Neural progenitor cell (in vitro differentiated cells): ENCODE results near the gene ITPR2. TPM values are rescaled to one million over a fixed set of nuclear protein-coding genes. Genes with fewer than 3 reads are reported as not detected.
"Not testable (repeated sequence)": the region's sequence is repeated elsewhere in the genome, so short reads cannot be mapped to it uniquely, and the experiment has no call there.

ENCODE experiments used
- DNase-seq: peaks from one replicate; pipeline ENCODE4 v3.0.0-alpha.2; 2016; ENCODE audit warnings: low spot score
- H2AFZ ChIP-seq: fragments of 200-600 bp; sonication (generic); replicated peaks from 2 replicates; pipeline ENCODE4 v1.6.1; 2016; ENCODE audit warnings: antibody characterized with exemption
- H3F3A ChIP-seq: fragments of 200-600 bp; sonication (generic); 2 replicates; pipeline ENCODE4 v1.6.1; 2016; ENCODE audit warnings: antibody characterized with exemption, low read depth
- H3K27ac ChIP-seq: fragments of 200-600 bp; sonication (generic); 2 replicates; pipeline ENCODE4 v1.5.1; 2016; ENCODE audit warnings: mild to moderate bottlenecking
- H3K27me3 ChIP-seq: fragments of 200-600 bp; sonication (generic); 2 replicates; pipeline ENCODE4 v1.6.1; 2016; ENCODE audit warnings: mild to moderate bottlenecking, moderate library complexity
- H3K36me3 ChIP-seq: fragments of 200-600 bp; sonication (generic); 2 replicates; pipeline ENCODE4 v1.5.1; 2016
- H3K4me1 ChIP-seq: fragments of 200-600 bp; sonication (generic); 2 replicates; pipeline ENCODE4 v1.6.1; 2016; ENCODE audit warnings: mixed run types
- H3K4me2 ChIP-seq: fragments of 200-600 bp; sonication (generic); 2 replicates; pipeline ENCODE4 v1.6.1; 2016
- H3K4me3 ChIP-seq: fragments of 200-600 bp; sonication (generic); 2 replicates; pipeline ENCODE4 v1.5.1; 2016
- H3K79me2 ChIP-seq: fragments of 200-600 bp; sonication (generic); 2 replicates; pipeline ENCODE4 v1.6.1; 2016; ENCODE audit warnings: low read depth
- H3K9ac ChIP-seq: fragments of 200-600 bp; sonication (generic); 2 replicates; pipeline ENCODE4 v1.6.1; 2016
- H3K9me3 ChIP-seq: fragments of 200-600 bp; sonication (generic); 2 replicates; pipeline ENCODE4 v1.5.1; 2016; ENCODE audit warnings: low read depth
- H4K20me1 ChIP-seq: fragments of 200-600 bp; sonication (generic); 2 replicates; pipeline ENCODE4 v1.6.1; 2016; ENCODE audit warnings: low read depth
- H3K27ac Mint-ChIP-seq: 3 replicates; pipeline ENCODE4 v1.8.0; 2021; ENCODE audit warnings: mixed read lengths
- H3K27me3 Mint-ChIP-seq: 2 replicates; pipeline ENCODE4 v1.8.0; 2022; ENCODE audit warnings: low read depth, mild to moderate bottlenecking, inconsistent platforms, moderate library complexity, mixed read lengths; ENCODE audit not compliant: insufficient read depth
- H3K36me3 Mint-ChIP-seq: 3 replicates; pipeline ENCODE4 v1.8.0; 2021; ENCODE audit warnings: mixed read lengths
- H3K4me1 Mint-ChIP-seq: 3 replicates; pipeline ENCODE4 v1.8.0; 2021; ENCODE audit warnings: mixed read lengths
- H3K4me3 Mint-ChIP-seq: 3 replicates; pipeline ENCODE4 v1.8.0; 2021; ENCODE audit warnings: mild to moderate bottlenecking, moderate library complexity, mixed read lengths
- H3K9me3 Mint-ChIP-seq: 3 replicates; pipeline ENCODE4 v1.8.0; 2020; ENCODE audit warnings: mixed read lengths
- EZH2 ChIP-seq: fragments of 200-600 bp; sonication (generic); IDR thresholded peaks from 2 replicates; pipeline ENCODE4 v1.6.1; 2017; ENCODE audit warnings: antibody characterized with exemption, mild to moderate bottlenecking, moderate library complexity
- EZH2phosphoT487 ChIP-seq: fragments of 200-600 bp; sonication (generic); IDR thresholded peaks from 2 replicates; pipeline ENCODE4 v1.6.1; 2017; ENCODE audit warnings: antibody characterized with exemption
- total RNA-seq: library from RNA; depleted of rRNA; stranded (reverse); fragments of >200 nt; gene quantifications from 2 replicates; pipeline ENCODE4 v1.2.3, GENCODE V29; 2015; ENCODE audit warnings: low replicate concordance
- TF ChIP-seq, protein P1 (sequence below): fragments of 200-600 bp; sonication (generic); IDR thresholded peaks from 2 replicates; pipeline ENCODE4 v1.5.1; 2017; ENCODE audit warnings: antibody characterized with exemption, mild to moderate bottlenecking

ITPR2 gene
- total RNA-seq, 1 donor from 2014 or later, result 11.4 TPM

DNA sequence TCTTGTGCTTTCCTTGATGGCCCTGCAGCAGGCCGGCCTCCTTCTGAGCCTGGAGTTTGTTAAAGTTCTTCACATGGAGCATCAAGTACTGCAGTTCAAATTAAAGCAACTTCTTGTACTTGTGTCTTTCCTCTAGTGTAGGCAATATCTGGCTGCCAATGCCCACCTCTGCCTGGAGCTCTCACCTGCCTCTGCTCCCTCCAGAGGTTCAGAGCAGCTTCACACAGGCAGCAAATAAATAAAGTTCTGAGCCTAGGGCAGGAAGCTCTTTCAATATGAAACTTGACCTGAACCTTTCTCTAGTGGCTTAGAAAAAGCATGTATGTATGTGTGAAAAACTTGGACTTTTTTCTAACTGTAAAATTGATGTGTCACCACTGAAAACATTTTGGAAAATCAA lies 65.9 kb downstream of the ITPR2 start:
- H3K27ac Mint-ChIP-seq, result no peak overlapping the region

DNA sequence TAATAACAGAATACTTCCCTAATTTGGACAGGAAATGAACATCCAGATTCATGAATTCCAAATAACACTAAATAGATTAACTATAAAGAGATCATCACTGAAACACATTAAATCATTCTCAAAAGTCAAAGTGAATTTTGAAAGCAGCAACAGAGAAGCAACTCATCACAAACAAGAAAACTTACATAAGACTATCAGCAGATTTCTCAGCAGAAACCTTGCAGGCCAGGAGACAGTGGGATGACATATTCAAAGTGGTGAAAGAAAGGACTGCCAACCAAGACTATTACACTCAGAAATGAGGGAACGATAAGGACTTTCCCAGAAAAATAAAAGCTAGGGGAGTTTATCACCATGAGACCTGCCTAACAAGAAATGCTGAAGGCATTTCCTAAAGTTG lies 70.8 kb downstream of the ITPR2 start:
- H3K4me3 Mint-ChIP-seq, result no peak overlapping the region
- no peak overlapping the region for H2AFZ ChIP-seq
- peaks cover 5% of the 10 kb centered on the region for H3K36me3 ChIP-seq
- no peak overlapping the region for H3K4me2 ChIP-seq
- no peak for DNase-seq
- H3K9me3 Mint-ChIP-seq, result peaks cover 17% of the 10 kb centered on the region
- no peaks in the 10 kb centered on the region for H3K4me1 Mint-ChIP-seq
- H3K27ac Mint-ChIP-seq, result no peak overlapping the region
- TF ChIP-seq EZH2phosphoT487 (no peak), EZH2 (no peak)
- TF ChIP-seq, protein P1, sequence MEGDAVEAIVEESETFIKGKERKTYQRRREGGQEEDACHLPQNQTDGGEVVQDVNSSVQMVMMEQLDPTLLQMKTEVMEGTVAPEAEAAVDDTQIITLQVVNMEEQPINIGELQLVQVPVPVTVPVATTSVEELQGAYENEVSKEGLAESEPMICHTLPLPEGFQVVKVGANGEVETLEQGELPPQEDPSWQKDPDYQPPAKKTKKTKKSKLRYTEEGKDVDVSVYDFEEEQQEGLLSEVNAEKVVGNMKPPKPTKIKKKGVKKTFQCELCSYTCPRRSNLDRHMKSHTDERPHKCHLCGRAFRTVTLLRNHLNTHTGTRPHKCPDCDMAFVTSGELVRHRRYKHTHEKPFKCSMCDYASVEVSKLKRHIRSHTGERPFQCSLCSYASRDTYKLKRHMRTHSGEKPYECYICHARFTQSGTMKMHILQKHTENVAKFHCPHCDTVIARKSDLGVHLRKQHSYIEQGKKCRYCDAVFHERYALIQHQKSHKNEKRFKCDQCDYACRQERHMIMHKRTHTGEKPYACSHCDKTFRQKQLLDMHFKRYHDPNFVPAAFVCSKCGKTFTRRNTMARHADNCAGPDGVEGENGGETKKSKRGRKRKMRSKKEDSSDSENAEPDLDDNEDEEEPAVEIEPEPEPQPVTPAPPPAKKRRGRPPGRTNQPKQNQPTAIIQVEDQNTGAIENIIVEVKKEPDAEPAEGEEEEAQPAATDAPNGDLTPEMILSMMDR, result no peak
- H3K36me3 Mint-ChIP-seq, result no peaks in the 10 kb centered on the region
- no peaks in the 10 kb centered on the region for H3K79me2 ChIP-seq
- H3K9me3 ChIP-seq, result no peaks in the 10 kb centered on the region
- H4K20me1 ChIP-seq, result no peaks in the 10 kb centered on the region
- no peak overlapping the region for H3K27ac ChIP-seq
- no peaks in the 10 kb centered on the region for H3F3A ChIP-seq
- no peak overlapping the region for H3K9ac ChIP-seq
- peaks cover 2% of the 10 kb centered on the region for H3K27me3 Mint-ChIP-seq
- no peak overlapping the region for H3K4me3 ChIP-seq
- H3K27me3 ChIP-seq, result no peaks in the 10 kb centered on the region
- H3K4me1 ChIP-seq, result no peaks in the 10 kb centered on the region

More for the DNA sequence above, 65.9 kb downstream of the ITPR2 start:
- no peak for DNase-seq
- Histone ChIP-seq H3K79me2 (no peaks in the 10 kb centered on the region), H3K4me1 (no peaks in the 10 kb centered on the region), H3K4me3 (no peak overlapping the region), H4K20me1 (no peaks in the 10 kb centered on the region), H3K9me3 (no peaks in the 10 kb centered on the region), H2AFZ (peak overlapping the region; percentile 81), H3F3A (no peaks in the 10 kb centered on the region), H3K9ac (no peak overlapping the region), H3K4me2 (no peak overlapping the region), H3K36me3 (peaks cover 3% of the 10 kb centered on the region), H3K27ac (no peak overlapping the region), H3K27me3 (no peaks in the 10 kb centered on the region)
- Mint-ChIP-seq H3K4me3 (no peak overlapping the region), H3K9me3 (peaks cover 5% of the 10 kb centered on the region), H3K27me3 (no peaks in the 10 kb centered on the region), H3K4me1 (no peaks in the 10 kb centered on the region), H3K36me3 (no peaks in the 10 kb centered on the region)
- TF ChIP-seq, protein P1, result peak; percentile 7
- no peak for TF ChIP-seq EZH2phosphoT487

DNA sequence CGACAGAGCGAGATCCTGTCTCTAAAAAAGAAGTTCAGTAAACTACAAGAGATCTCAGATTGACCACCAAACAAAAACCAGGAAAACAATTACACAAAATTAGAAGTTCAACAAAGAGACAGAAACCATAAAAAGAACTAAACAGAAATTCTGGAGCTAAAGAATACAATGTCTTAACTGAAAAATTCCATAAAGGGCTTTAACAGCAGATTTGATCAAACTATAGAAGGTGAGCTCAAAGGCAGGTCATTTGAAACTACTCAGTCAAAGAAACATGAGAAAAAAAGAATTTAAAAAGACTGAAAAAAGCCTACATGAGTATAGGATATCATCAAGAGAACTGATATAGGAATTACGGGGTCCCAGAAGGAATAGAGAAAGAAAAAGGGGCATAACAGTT lies 71.2 kb downstream of the ITPR2 start:
- Mint-ChIP-seq H3K4me1 (no peaks in the 10 kb centered on the region), H3K9me3 (peaks cover 17% of the 10 kb centered on the region), H3K27me3 (peaks cover 2% of the 10 kb centered on the region), H3K27ac (no peak overlapping the region), H3K4me3 (no peak overlapping the region), H3K36me3 (no peaks in the 10 kb centered on the region)
- no peak overlapping the region for H3K4me2 ChIP-seq
- no peaks in the 10 kb centered on the region for H3K27me3 ChIP-seq
- H4K20me1 ChIP-seq, result no peaks in the 10 kb centered on the region
- no peak overlapping the region for H3K4me3 ChIP-seq
- H3K4me1 ChIP-seq, result no peaks in the 10 kb centered on the region
- DNase-seq, result no peak
- H3K27ac ChIP-seq, result no peak overlapping the region
- no peak for TF ChIP-seq EZH2phosphoT487
- H3K9me3 ChIP-seq, result no peaks in the 10 kb centered on the region
- H3F3A ChIP-seq, result no peaks in the 10 kb centered on the region
- peaks cover 5% of the 10 kb centered on the region for H3K36me3 ChIP-seq
- no peak overlapping the region for H3K9ac ChIP-seq
- H3K79me2 ChIP-seq, result no peaks in the 10 kb centered on the region
- H2AFZ ChIP-seq, result no peak overlapping the region

DNA sequence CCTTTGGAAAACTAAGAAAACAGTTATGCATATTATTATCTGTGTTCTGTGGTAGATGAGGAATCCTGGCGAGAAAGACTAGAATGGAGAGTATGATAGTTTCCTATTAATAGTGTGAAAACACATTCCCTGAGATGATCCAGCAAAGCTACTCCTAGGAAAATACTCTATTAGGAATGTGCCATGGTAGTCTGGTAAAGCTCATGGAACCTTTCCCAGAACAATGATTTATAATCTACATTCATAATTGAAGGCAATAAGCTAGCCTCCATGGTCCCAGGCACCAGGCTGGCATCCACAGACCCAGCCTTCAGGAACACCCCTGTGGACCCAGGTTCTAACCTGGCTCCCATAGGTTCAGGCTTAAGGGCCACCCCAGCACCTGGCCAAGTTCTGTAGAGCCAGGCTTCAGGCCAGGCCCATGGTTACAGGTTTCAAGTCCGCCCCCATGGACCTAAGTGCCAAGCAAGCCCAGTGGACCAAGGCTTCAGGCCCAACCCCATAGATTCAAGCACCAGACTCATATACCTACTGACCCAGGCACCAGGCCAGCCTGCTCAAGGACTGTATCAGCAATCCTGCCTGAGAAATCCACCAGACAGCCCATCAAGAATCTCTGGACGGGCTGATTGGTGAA lies 72.2 kb downstream of the ITPR2 start:
- no peak overlapping the region for H3K27ac ChIP-seq
- H3K79me2 ChIP-seq, result no peaks in the 10 kb centered on the region
- no peaks in the 10 kb centered on the region for H3K9me3 ChIP-seq
- no peaks in the 10 kb centered on the region for H3K36me3 Mint-ChIP-seq
- H3K4me1 Mint-ChIP-seq, result no peaks in the 10 kb centered on the region
- H3K4me2 ChIP-seq, result no peak overlapping the region
- H3K9ac ChIP-seq, result no peak overlapping the region
- no peak overlapping the region for H3K27ac Mint-ChIP-seq
- H2AFZ ChIP-seq, result no peak overlapping the region
- no peak for TF ChIP-seq EZH2
- TF ChIP-seq EZH2phosphoT487, result no peak
- no peaks in the 10 kb centered on the region for H3K4me1 ChIP-seq
- no peaks in the 10 kb centered on the region for H3K27me3 ChIP-seq
- no peak for DNase-seq
- H3K4me3 Mint-ChIP-seq, result no peak overlapping the region
- H3K9me3 Mint-ChIP-seq, result peaks cover 26% of the 10 kb centered on the region
- no peaks in the 10 kb centered on the region for H4K20me1 ChIP-seq
- peaks cover 5% of the 10 kb centered on the region for H3K36me3 ChIP-seq
- H3K4me3 ChIP-seq, result no peak overlapping the region
- no peaks in the 10 kb centered on the region for H3F3A ChIP-seq
- peaks cover 2% of the 10 kb centered on the region for H3K27me3 Mint-ChIP-seq

DNA sequence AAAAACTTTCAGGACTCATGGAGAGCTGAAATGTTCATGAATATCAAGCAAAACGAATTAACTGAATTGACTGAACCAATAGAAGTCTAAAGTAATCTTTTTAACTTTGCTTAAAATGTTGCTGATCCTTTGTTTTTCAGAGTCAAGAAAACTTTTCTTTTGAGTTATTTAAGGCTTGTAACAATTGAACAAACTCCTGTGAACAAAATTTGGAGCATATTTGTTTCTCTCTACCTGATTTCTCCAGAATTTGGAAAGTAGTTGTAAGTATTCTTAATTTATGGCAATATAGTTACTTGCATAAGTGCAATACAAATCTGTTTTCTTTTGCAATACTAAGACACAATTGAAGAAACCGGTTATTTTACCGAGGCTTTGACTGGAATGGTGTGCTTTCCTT lies 77.6 kb downstream of the ITPR2 start:
- not testable (repeated sequence) for H3K9me3 ChIP-seq, H4K20me1 ChIP-seq, H3K36me3 ChIP-seq, H3K27me3 Mint-ChIP-seq, H3K4me2 ChIP-seq, H3K79me2 ChIP-seq, H3K4me1 Mint-ChIP-seq, H3K27ac ChIP-seq, H2AFZ ChIP-seq, H3K4me3 Mint-ChIP-seq, H3K4me3 ChIP-seq, H3K4me1 ChIP-seq, H3F3A ChIP-seq, H3K9ac ChIP-seq, H3K27ac Mint-ChIP-seq, H3K36me3 Mint-ChIP-seq, DNase-seq, H3K27me3 ChIP-seq
- H3K9me3 Mint-ChIP-seq, result peaks cover 22% of the 10 kb centered on the region
